Right ventricle myocardium inferior (tissue), 1 donor: ENCODE measurements around the gene MAST1. TPM values are rescaled to one million over a fixed set of nuclear protein-coding genes. Genes with fewer than 3 reads are reported as not detected.
"Not testable (repeated sequence)": the region's sequence is repeated elsewhere in the genome, so short reads cannot be mapped to it uniquely, and the experiment has no call there.

Experiments used
- ATAC-seq: fragments of 200-7000 bp; cut with Tn5 transposase; one replicate; pipeline ENCODE4 v1.9.1; 2020; ENCODE audit warnings: mild to moderate bottlenecking, moderate library complexity
- DNase-seq: peaks from one replicate; pipeline ENCODE4 v3.0.0; 2021; ENCODE audit errors: missing footprints
- intact Hi-C: fragments of 100-400 bp; cut with DNase I; formaldehyde crosslinking; loops from one replicate; pipeline ENCODE4 v1.11.0; 2022
- long read RNA-seq: library from polyadenylated mRNA; unstranded; transcript quantifications from one replicate; pipeline ENCODE4 v2.0.0, GENCODE V29; 2021
- total RNA-seq: library from RNA; stranded (reverse); fragmentation: NEBNext Ultra II Directional; extraction: Animal tissue kit (Norgen Biotek cat#: 25700); gene quantifications from one replicate; pipeline ENCODE4 v1.2.1, GENCODE V29; 2021
- donor health status: DM: no; HTN: yes; CAD: no; lungs with severe emphysema.

Gene MAST1
- 0.22 TPM for total RNA-seq
- long read RNA-seq, partial matches to known transcripts: 0 of 1 reads
- long read RNA-seq, other reads (novel, unspliced or antisense): 1 of 1 reads

GRCh38 chr19:12838182-12838885, at the start of gene MAST1:
TSS of gene MAST1 (plus strand) at chr19:12838515. CDS start at chr19:12838573, 58 bp downstream.
- DNase-seq: no peak

DNA sequence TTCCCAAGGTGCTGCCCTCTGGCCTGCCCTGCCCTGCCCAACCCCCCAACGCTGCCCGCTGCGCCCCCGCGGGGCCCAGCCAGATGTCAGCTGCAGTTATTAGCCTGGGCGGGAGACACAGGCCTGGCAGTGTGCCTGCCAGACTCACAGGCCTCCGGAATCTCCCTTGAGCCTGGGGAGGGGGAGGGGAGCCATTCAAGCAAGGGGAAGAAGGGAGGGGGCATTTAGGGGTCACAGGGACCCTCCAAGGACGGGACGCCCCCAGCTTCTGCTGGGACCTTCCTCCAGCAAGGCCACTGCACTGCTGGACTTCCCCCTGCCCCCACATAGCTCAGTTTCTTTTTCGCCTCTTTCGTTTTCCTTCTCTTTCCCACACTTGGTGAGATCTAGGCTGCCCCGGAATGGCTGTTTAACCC, 49.6 kb upstream of the MAST1 start:
- peak; percentile 92 for DNase-seq
- intact Hi-C loops: no loop called here
- ATAC-seq: no peak

More at GRCh38 chr19:12838182-12838885, at the start of gene MAST1:
- peak; percentile 51 for ATAC-seq
- intact Hi-C loops: no loop called here

- ATAC-seq (no peak), DNase-seq (no peak)
- intact Hi-C loops: no loop called here
Measured at GRCh38 chr19:12789098-12789903, 49.0 kb upstream of the MAST1 start.

DNA sequence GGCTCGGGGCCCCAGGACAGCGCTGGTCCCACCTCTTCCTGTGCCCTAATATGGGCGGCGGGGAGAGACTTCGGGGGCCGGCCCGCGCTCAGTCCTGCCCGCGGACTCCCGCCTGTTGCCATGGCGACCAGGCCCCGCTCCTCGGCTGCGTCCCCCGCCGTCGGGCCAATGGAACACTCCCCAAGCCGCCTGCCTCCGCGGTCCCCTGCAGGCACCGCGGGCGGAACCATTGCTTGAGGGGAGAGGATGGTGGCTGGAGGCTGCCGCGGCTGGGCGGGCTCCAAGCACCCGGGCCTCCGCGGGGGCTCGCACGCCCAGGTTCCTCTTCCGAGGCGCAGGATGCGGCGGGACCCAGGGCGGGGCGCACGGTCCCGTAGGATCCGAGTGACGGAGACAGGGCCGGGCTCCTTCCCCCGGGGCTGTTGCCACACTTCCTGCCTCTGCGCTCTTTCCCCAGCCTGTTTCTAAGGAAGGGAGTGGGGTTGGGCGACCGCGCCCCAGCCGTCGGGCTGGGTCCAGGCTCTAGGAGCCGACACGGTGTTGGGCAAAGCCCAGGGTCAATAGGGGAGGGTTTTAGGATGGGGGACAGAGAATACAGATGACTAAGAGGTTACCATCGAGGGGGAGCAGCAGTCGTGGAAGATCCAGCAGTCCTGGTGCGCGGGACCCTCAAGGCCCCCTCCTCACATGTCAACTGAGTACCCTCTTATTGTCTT, 48.3 kb upstream of the MAST1 start:
- DNase-seq (peak; percentile 99), ATAC-seq (peak; percentile 68)
- intact Hi-C loops: loop anchor here (2.0 kb wide), 1 partner anchor 53 kb away; the partner anchor contains the start of gene GET3

- intact Hi-C loops: loop anchor here (2.0 kb wide), 1 partner anchor 54 kb away; the partner anchor contains the start of gene GET3
- DNase-seq: no peak
- ATAC-seq: no peak
Measured at GRCh38 chr19:12790628-12791344, 47.5 kb upstream of the MAST1 start.

DNA sequence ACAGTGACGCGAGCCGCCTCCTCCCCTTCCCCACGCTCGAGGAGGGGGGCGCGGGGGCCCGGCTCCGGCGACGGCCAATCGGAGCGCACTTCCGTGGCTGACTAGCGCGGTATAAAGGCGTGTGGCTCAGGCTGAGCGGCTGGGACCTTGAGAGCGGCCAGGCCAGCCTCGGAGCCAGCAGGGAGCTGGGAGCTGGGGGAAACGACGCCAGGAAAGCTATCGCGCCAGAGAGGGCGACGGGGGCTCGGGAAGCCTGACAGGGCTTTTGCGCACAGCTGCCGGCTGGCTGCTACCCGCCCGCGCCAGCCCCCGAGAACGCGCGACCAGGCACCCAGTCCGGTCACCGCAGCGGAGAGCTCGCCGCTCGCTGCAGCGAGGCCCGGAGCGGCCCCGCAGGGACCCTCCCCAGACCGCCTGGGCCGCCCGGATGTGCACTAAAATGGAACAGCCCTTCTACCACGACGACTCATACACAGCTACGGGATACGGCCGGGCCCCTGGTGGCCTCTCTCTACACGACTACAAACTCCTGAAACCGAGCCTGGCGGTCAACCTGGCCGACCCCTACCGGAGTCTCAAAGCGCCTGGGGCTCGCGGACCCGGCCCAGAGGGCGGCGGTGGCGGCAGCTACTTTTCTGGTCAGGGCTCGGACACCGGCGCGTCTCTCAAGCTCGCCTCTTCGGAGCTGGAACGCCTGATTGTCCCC, 46.8 kb upstream of the MAST1 start, which contains the start of gene JUNB:
Gene JUNB, plus strand, starts transcription at position 142 of the 706 bp plus-strand sequence. Its CDS starts 286 bp downstream, at position 428.
- intact Hi-C loops: loop anchor here (2.0 kb wide), 1 partner anchor 55 kb away; the partner anchor contains the start of gene GET3
- peak; percentile 66 for ATAC-seq
- peak; percentile 99 for DNase-seq

DNA sequence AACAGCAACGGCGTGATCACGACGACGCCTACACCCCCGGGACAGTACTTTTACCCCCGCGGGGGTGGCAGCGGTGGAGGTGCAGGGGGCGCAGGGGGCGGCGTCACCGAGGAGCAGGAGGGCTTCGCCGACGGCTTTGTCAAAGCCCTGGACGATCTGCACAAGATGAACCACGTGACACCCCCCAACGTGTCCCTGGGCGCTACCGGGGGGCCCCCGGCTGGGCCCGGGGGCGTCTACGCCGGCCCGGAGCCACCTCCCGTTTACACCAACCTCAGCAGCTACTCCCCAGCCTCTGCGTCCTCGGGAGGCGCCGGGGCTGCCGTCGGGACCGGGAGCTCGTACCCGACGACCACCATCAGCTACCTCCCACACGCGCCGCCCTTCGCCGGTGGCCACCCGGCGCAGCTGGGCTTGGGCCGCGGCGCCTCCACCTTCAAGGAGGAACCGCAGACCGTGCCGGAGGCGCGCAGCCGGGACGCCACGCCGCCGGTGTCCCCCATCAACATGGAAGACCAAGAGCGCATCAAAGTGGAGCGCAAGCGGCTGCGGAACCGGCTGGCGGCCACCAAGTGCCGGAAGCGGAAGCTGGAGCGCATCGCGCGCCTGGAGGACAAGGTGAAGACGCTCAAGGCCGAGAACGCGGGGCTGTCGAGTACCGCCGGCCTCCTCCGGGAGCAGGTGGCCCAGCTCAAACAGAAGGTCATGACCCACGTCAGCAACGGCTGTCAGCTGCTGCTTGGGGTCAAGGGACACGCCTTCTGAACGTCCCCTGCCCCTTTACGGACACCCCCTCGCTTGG, 46.1 kb upstream of the MAST1 start:
- intact Hi-C loops: no loop called here
- no peak for ATAC-seq

GRCh38 chr19:12792853-12793289, 45.4 kb upstream of the MAST1 start:
- no peak for DNase-seq
- ATAC-seq: no peak
- intact Hi-C loops: no loop called here

More for the DNA sequence above, 46.1 kb upstream of the MAST1 start:
- peak; percentile 91 for DNase-seq

GRCh38 chr19:12793290-12794195, 44.8 kb upstream of the MAST1 start:
- ATAC-seq (peak; percentile 53), DNase-seq (peak; percentile 95)
- intact Hi-C loops: no loop called here

GRCh38 chr19:12794196-12794941, 43.9 kb upstream of the MAST1 start:
- intact Hi-C loops: no loop called here
- DNase-seq (no peak), ATAC-seq (no peak)

DNA sequence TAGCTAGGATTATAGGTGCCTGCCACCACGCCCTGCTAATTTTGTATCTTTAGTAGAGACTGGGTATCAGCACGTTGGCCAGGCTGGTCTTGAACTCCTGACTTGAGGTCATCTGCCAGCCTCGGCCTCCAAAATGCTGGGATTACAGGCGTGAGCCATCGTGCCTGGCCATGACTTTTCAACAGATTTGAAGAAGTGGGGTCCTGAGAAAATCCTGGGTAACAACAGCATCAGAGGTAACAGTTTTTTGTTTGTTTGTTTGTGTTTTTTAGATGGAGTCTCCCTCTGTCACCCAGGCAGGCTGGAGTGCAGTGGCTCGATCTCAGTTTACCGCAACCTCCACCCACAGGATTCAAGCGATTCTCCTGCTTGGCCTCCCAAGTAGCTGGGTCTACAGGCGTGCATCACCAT, 43.3 kb upstream of the MAST1 start:
- ATAC-seq (no peak), DNase-seq (no peak)
- intact Hi-C loops: no loop called here

- intact Hi-C loops: loop anchor here (1.0 to 2.0 kb wide), 2 partner anchors 19 to 30 kb away; no protein-coding TSS in a partner anchor
- DNase-seq (peak; percentile 90), ATAC-seq (peak; percentile 21)
Measured at GRCh38 chr19:12796146-12797071, 41.9 kb upstream of the MAST1 start.

- DNase-seq (no peak), ATAC-seq (no peak)
- intact Hi-C loops: loop anchor here (2.0 kb wide), 1 partner anchor 30 kb away; no protein-coding TSS in a partner anchor
Measured at GRCh38 chr19:12797141-12797587, 41.2 kb upstream of the MAST1 start.

- DNase-seq, ATAC-seq: not testable (repeated sequence)
- intact Hi-C loops: loop anchor here (2.0 kb wide), 1 partner anchor 31 kb away; no protein-coding TSS in a partner anchor
Measured at GRCh38 chr19:12797607-12798006, 40.7 kb upstream of the MAST1 start.
